GM21717 (cell line): ENCODE data around the gene PRCD.

Source experiments
- ATAC-seq: cut with Tn5 transposase; IDR thresholded peaks from one replicate; pipeline ENCODE4 v1.9.1; 2021; ENCODE audit warnings: mild to moderate bottlenecking, moderate library complexity; ENCODE audit not compliant: unreplicated experiment

Gene PRCD

DNA sequence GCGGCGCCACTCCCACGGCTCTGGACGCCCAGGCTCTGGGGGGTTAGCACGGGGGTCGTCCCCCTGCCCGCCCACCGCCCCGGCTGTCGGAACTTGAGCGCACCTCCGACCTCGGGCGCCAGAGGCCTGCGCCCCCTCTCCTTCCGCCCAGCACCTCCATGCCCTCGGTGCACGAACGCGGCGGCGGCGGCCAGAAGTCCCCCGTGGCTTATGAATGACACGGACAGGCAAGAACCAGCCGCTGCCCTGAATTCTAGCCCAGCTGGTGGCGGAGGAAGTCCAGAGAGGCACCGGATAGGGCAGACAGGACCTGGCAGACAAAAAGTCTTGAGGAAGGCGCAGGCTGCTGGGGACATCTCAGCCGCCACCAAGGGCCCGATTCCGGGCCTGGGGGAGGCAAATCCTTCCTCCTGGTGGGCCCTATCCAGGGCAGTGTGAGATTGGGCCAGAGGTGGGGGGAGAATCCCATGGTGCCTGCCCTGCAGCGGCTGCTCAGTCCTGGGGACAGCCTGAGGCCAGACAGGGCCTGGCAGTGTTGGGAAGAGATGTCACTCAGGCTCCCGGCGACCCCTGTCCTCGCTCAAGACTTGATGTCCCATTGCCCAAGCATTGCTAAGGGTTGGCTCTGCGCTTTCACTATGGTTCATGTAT is 1.4 kb upstream of the PRCD start:
- ATAC-seq, result no peak

GRCh38 chr17:76538941-76539570 is 788 bp upstream of the PRCD start:
- no peak for ATAC-seq

DNA sequence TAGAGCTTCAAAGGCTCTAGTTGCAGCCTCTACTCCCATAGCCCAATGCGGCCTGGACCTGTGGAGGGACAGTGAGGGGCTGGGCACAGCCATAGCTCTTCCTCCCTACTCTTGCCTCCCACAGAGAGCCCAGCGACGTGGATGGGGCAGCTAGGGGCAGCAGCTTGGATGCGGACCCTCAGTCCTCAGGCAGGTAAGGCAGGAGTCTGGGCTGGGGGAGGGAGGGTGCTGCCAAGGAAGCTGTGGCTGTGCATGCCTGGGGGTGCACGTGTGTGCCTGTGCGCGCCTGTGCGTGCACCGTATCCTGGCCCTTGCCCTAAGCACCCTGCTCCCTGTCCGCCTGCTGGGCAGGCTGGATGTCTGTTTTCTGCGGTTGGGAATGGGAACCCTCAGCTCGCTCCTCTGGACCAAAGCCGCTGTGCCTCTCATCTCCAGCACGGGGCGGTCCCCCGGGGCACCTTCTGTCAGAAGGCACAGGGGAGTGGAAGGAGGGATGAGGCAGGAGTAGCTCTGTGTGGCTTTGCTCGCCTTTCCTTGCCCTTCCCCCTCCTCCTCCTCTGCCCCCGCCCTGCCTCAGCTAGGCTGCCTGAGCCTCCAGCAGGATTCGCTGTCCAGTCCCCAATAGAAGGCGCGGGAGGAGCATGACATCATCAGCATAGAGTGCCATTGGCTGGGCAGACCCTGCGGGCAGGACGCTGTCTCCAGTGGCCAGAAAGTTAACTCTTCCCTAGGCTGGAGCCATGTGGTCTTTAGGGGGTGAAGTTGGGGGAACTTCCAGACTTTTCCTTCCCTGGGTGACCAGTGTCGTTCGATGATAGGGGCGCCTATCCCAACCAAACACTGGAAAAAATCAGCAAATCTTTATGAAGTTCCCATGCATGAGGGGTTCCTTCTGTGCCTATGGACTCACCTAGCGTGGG is 797 bp downstream of the PRCD start:
- ATAC-seq, result no peak

GRCh38 chr17:76541739-76542454 is 2.1 kb downstream of the PRCD start:
- no peak for ATAC-seq

DNA sequence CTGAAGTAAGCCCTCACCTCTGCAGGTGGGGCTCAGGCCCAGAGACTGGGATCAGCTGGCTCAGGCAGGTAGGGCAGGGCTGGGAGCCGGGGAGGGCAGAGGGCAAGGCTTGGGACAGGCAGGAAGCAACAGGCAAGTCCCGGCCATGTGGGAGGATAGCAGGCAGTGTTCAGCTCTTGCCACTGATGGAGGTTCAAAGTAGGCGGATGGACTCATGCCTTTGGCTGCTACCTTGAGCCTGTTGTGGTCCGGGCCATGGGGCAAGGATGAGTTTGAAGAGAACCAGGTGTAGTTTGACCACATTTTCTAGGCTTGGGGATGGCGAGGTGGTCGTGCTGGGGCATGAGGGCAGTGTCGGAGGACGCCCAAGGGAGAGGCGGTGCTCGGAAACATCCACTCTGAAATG is 2.7 kb downstream of the PRCD start:
- ATAC-seq, result no peak

DNA sequence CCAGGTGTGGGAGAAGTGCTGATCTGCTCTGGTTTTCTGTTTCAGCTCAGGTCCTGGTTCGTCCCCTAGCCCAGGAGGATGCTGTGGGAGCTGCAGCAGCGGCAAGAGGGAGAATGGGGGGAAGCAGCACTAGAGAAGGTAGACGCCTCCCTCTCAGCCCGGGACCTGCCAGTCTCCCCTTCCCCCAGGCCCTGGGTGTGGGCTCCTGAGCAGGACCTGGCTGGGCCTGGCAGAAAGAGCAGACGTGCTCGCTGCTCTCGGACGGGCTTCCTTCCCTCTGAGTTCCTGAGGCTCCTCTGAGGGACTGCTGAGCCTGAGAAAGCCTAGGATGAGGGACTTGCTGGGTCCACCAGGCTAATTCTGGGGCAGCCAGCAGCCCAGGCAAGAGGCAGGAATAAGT is 3.1 kb downstream of the PRCD start:
- no peak for ATAC-seq

DNA sequence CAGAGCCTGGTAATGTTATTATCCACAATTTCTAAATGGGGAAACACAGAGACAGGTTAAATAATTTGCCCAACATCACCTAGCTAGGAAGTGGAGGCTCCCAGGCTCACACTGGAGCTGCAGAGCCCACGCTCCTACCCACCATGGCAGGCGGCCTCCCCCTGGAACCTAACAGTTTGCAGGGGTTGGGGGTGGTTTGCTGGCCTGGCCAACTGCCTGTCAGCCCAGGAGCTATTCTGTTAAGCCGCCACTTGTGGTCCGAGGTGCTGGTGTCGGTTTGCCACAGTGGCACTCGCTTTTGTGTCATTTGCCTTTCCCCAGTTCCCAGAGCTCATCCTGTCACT is 3.6 kb downstream of the PRCD start:
- ATAC-seq, result no peak

DNA sequence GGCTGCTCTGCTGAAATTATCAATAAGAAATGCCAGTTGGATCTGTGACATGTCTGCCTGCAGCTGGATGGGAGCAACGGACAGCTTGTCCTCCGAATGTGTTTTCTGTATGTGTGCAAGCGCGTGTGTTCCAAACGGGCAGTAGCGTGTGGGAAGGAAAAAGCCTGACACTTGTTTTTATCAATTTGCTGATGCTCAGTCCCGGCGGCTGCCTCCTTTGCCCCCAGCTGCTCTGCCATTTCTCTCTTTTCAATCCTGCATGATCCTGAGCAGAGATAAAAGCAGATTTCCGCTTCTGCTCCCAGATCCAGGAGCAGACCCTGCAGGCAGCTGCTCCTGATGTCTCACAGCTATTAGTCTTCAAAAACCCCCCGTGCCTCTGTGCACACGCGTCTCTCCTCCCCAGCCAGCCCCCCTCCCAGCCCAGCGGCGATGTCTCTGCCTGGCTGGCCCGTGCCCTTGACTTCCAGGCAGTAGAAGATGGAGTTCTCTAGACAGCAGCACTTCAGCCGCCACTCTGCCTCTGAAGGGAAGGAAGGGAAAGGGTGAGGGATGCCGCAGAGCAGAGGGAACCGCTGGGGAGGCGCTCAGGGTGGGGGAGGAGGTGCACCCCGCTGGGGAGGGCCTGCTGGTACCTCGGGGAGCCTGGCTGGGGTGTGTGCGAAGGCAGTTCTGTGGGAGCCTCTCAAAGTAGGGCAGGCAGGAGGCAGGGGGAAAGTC is 4.1 kb downstream of the PRCD start:
- no peak for ATAC-seq

- no peak for ATAC-seq
These were observed 4.9 kb downstream of the PRCD start for GRCh38 chr17:76544546-76545365.

DNA sequence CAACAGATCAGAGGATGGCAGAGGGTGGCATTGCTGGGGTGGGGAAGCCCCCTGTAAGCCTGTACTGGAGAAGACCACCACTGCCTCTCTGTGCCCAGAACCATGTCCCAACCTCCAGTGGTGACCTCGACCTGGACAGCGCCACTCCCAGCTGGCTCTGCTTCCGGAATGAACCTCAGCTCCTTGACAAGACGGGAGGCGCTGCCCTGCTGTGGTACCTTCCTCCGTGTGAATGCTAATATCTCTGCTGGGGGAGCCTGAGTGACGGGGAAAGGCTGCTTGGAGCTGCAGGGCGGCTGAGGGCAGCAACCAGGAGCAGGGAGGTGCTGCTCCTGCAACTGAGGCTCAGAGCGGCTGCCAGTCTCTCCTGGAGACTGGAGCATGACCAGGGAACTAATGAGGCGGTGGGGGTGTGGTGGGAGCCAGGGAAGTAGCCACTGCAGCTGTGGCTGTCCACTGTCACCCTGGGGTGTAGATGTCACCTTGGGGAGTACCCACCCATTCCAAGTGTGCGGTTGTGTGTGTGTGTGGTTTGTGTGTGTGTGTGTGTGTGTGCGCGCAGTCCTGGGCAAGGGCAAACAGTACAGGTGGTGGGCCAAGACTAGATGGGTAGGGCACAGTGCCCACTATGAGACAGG is 6.2 kb downstream of the PRCD start:
- no peak for ATAC-seq

GRCh38 chr17:76546556-76547182 is 6.8 kb downstream of the PRCD start:
- ATAC-seq, result no peak

DNA sequence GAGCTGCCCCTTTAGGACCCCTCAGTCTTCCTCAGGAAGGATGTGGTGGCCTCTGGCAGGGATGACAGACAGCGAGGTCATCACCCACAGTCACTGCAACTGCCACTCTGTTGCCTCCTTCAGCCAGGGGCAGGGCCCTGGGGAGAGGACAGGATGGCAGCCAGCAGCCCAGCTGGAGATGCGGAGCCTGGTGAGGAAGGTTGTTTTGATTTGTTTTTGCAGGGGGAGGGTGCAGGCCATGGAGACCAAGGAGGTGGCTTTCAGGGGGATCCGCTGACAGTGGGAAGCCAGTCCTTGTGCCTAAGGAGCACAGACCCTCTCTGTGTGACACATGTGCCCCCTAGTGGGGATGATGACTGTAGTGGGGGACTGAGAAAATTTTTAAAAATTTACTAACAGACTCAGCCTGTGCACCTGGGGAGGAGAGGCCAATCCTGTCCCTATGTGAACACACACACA is 7.4 kb downstream of the PRCD start:
- ATAC-seq, result no peak

- ATAC-seq, result no peak
These were observed 7.9 kb downstream of the PRCD start for GRCh38 chr17:76547642-76548202.

DNA sequence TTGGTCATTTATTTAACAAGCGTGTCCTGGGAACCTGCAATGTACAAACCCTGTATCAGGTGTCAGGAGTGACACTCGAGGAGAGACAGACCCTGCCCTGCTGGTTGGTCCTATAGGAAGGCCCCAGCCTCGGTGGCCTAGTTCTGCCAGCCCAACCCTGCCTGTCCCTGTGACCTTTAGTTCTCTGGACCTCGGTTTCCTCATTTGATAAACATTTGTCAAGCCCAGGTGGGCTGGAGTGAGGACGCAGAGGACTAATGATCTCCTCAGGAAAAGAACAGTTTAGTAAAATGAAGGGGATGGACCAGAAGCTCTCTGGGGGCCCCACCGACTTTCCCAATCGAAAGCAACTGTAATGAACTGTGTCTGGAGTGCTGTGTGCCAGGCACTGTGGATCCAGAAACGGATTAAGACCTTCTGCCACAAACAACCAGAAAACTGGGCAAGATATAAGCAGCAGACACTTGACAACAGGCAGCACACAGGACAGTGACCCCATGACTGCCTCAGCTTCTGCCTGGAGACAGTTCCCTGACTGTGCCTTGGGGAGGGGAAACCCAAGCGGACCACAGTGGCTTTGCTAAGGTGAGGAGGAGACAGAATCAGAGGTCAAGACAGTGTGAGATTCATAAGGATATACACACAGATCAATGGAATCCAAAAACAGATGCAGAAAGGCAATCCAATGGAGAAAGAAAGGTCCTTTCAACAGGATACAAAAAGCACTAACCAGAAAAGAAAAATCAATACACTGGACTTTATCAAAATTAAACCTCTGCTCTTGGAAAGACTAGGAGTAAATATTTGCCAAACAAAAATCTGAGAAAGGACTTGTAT is 8.8 kb downstream of the PRCD start:
- no peak for ATAC-seq

- no peak for ATAC-seq
These were observed 9.3 kb downstream of the PRCD start for GRCh38 chr17:76549215-76549518.

DNA sequence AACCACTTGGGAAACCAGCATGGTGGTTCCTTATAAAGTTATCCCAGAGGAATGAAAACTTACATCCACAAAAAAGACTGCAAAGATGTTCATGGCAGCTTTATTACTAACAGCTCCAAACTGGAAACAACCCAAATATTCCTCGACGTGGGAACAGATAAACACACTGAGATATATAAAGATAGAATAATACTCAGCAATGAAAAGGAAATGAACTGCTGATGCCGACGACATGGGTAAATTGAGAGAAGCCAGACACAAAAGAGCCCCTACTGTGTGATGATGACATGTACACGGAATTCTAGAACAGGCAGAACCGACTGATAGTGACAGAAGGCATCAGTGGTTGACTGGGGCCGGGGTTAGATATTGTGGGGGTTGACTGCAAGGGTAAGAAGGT is 9.7 kb downstream of the PRCD start:
- ATAC-seq, result no peak

DNA sequence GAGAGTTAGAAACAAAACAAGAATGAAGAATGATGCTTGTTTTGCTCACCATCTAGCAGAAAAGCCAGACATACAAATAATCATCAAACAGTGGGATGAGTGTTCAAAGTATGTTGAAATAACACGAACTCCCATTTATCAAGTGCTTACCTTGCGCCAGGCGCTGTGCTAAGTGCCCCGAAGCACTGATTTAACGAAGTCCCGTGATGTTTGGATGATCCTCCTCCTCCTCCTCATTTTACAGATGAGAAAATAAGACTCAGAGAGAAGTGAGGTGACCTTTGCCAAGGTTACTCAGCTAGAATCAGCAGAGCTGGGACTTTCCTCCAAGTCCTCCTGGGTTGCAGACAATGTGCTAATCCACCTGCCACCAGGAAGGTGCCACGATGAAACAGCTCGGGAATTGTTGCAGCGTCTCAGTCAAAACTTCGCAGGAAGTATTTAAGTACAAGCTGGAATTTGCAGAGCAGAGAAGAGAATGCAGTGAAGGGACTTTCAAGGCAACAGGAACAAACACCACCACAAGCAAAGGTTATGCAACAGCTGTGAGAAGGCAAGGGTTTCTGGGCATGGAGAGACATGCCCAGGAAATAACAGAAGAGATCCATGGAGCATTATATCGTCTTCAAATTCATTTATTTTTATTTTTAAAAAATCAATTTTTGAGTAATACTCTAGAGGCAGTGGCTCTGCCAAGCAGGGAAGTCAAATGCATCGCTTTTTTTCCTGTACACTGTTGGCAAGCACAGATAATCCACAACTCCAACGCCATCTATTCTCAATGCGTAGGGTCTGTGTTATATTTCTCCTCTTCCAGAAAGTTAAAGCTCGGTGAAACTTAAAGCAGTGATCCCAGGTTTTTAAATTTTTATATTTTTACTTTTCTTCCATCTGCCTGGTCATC is 11.1 kb downstream of the PRCD start:
- ATAC-seq, result no peak
